SU-DHL-6 (cell line): Measurements from ENCODE around the gene EPB41L5.

Experiments
- CTCF ChIP-seq: fragments of 200-600 bp; sonication (generic); IDR thresholded peaks from one replicate; pipeline ENCODE4 v1.5.1; 2017; ENCODE audit warnings: antibody characterized with exemption, mild to moderate bottlenecking, low read length, moderate library complexity; ENCODE audit not compliant: insufficient read depth, poor library complexity, severe bottlenecking
- EZH2phosphoT487 ChIP-seq: fragments of 200-600 bp; sonication (generic), shearing (Covaris generic); conservative IDR thresholded peaks from 2 replicates; pipeline ENCODE4 v1.6.1; 2018; ENCODE audit warnings: mild to moderate bottlenecking, antibody characterized with exemption, low read length, moderate library complexity, mixed read lengths

- TF ChIP-seq CTCF (no peak), EZH2phosphoT487 (no peak)
Observed at GRCh38 chr2:120219766-120220165, 206.9 kb downstream of the EPB41L5 start.
